Uterus (tissue), 2 donors: Measurements from ENCODE around the gene VPS72.

Source experiments
- POLR2A ChIP-seq, 2 donors: fragments of 450-650 bp; IDR thresholded peaks; one replicate each; pipeline ENCODE4 v1.6.1; 2016; ENCODE audit warnings: antibody characterized with exemption in 2 of 2, mild to moderate bottlenecking in 1 of 2, moderate library complexity in 1 of 2
- TF ChIP-seq, protein P1 (sequence below), 4 experiments: fragments of 200-600 bp in 2 of 4; fragments of 450-650 bp in 2 of 4; sonication (generic) in 2 of 4; IDR thresholded peaks; one replicate each; pipeline ENCODE4 v1.5.1; 2016 to 2019; ENCODE audit warnings: antibody characterized with exemption in 4 of 4, mild to moderate bottlenecking in 2 of 4, moderate library complexity in 1 of 4

DNA sequence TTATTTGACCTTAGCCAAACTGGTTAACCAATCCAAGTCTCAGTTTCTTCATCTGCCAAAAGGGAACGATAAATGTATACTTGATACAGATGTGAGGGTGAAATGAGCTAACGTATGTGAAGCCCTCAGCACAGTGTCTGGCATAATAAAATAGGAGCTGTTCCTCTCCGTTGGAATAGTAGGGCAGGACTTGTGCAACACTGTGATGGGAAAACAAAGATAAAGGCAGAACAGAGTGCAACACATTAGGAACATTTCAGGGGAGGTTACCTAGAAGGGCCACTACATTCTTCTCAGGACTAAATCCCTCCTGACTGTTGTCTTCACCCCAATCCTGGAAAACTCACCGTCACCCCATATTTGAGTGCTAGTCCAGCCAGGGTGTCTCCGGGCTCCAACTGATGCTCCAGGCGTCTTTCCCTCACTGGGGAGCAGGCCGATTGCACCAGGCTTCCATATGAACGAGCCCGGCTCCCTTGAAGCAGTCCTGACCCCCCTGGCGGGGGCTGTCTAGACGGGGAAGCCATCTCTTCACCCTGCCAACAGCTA is 25.2 kb downstream of the VPS72 start:
- TF ChIP-seq, protein P1, sequence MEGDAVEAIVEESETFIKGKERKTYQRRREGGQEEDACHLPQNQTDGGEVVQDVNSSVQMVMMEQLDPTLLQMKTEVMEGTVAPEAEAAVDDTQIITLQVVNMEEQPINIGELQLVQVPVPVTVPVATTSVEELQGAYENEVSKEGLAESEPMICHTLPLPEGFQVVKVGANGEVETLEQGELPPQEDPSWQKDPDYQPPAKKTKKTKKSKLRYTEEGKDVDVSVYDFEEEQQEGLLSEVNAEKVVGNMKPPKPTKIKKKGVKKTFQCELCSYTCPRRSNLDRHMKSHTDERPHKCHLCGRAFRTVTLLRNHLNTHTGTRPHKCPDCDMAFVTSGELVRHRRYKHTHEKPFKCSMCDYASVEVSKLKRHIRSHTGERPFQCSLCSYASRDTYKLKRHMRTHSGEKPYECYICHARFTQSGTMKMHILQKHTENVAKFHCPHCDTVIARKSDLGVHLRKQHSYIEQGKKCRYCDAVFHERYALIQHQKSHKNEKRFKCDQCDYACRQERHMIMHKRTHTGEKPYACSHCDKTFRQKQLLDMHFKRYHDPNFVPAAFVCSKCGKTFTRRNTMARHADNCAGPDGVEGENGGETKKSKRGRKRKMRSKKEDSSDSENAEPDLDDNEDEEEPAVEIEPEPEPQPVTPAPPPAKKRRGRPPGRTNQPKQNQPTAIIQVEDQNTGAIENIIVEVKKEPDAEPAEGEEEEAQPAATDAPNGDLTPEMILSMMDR (IDR thresholded peaks at IDR 0.05): no peak
- peak in 1 of 2 donors; percentile 23 for TF ChIP-seq POLR2A (IDR thresholded peaks at IDR 0.05)
